HepG2 (cell line): Measurements from ENCODE around the gene MN1.

Experiments
- CREB1 ChIP-seq, 2 experiments: fragments of 450-650 bp in 1 of 2; IDR thresholded peaks; 2 replicates each; pipeline ENCODE4 v1.6.1; 2016 to 2017; ENCODE audit warnings: control low read depth in 1 of 2, mild to moderate bottlenecking in 1 of 2, missing compliant biosample characterization in 1 of 2, missing genetic modification characterization in 1 of 2
- CTCF ChIP-seq: sonication (generic); formaldehyde crosslinking; IDR thresholded peaks from 2 replicates; pipeline ENCODE4 v1.5.0; 2020; ENCODE audit warnings: mild to moderate bottlenecking, missing genetic modification reagents, moderate library complexity
- EZH2 ChIP-seq: conservative IDR thresholded peaks from 2 replicates; pipeline ENCODE4 v1.6.1; 2012; ENCODE audit warnings: mild to moderate bottlenecking, low read depth, low read length, moderate library complexity
- MYC ChIP-seq: sonication (generic); formaldehyde crosslinking; IDR thresholded peaks from 2 replicates; pipeline ENCODE4 v1.9.0; 2021; ENCODE audit warnings: missing genetic modification reagents, borderline replicate concordance
- RFX3 ChIP-seq: IDR thresholded peaks from 2 replicates; pipeline ENCODE4 v1.6.1; 2016; ENCODE audit warnings: missing biosample characterization, missing genetic modification reagents
- RXRA ChIP-seq: sonication (generic); formaldehyde crosslinking; IDR thresholded peaks from 2 replicates; pipeline ENCODE4 v1.5.1; 2020; ENCODE audit warnings: missing genetic modification reagents
- ZFP62 ChIP-seq: sonication (generic); formaldehyde crosslinking; IDR thresholded peaks from 2 replicates; pipeline ENCODE4 v1.4.0; 2020; ENCODE audit warnings: missing genetic modification reagents

GRCh38 chr22:27704581-27704980, 97.0 kb downstream of the MN1 start:
- TF ChIP-seq MYC (CRISPR knock-in tag) (no peak), CREB1 (IDR thresholded peaks at IDR 0.05) (no peak), CREB1 (CRISPR knock-in tag; IDR thresholded peaks at IDR 0.05) (no peak), CTCF (CRISPR knock-in tag) (no peak), RXRA (CRISPR knock-in tag) (no peak), RFX3 (CRISPR knock-in tag) (no peak), ZFP62 (CRISPR knock-in tag) (no peak), EZH2 (no peak)
